Endothelial cell of umbilical vein (primary cell): Measurements from ENCODE around the gene NLGN2.

Experiments
- CTCF ChIP-seq, 2 donors: IDR thresholded peaks; 1 replicate in 1 of 2; 2 replicates in 1 of 2; pipeline ENCODE4 v1.5.1; 2011; ENCODE audit warnings: low read length in 2 of 2, mild to moderate bottlenecking in 2 of 2, moderate library complexity in 2 of 2, control low read depth in 1 of 2, inconsistent platforms in 1 of 2, low read depth in 1 of 2; ENCODE audit not compliant: insufficient read depth in 1 of 2; ENCODE audit errors: extremely low read depth in 1 of 2
- JUN ChIP-seq: IDR thresholded peaks from 2 replicates; pipeline ENCODE4 v1.6.1; 2011; ENCODE audit warnings: borderline replicate concordance, low read depth; ENCODE audit not compliant: insufficient read length, insufficient read depth
- MAX ChIP-seq: IDR thresholded peaks from 2 replicates; pipeline ENCODE4 v1.6.1; 2011; ENCODE audit not compliant: insufficient read depth, insufficient read length
- POLR2A ChIP-seq: IDR thresholded peaks from 2 replicates; pipeline ENCODE4 v1.6.1; 2012; ENCODE audit warnings: low read depth, mild to moderate bottlenecking, control low read depth, low read length
- POLR2AphosphoS5 ChIP-seq: IDR thresholded peaks from 2 replicates; pipeline ENCODE4 v1.6.1; 2012; ENCODE audit warnings: low read depth, mild to moderate bottlenecking, control low read depth, low read length, moderate library complexity; ENCODE audit not compliant: insufficient read depth

- TF ChIP-seq POLR2A (no peak), CTCF (IDR thresholded peaks at IDR 0.05; ENCODE audit: extremely low read depth in 1 of 2, insufficient read depth in 1 of 2, low read depth in 1 of 2, low read length in 2 of 2) (no peak), MAX (no peak), POLR2AphosphoS5 (no peak), JUN (no peak)
These were observed 30.4 kb downstream of the NLGN2 start for GRCh38 chr17:7437950-7438614.
